Hepatocyte (in vitro differentiated cells): ENCODE results near the gene CCBE1. TPM values are rescaled to one million over a fixed set of nuclear protein-coding genes. Genes with fewer than 3 reads are reported as not detected.

Source experiments
- DNase-seq: peaks from one replicate; pipeline ENCODE4 v3.0.0-alpha.2; 2016; ENCODE audit warnings: low spot score
- H2AFZ ChIP-seq: fragments of 200-600 bp; sonication (generic); 2 replicates; pipeline ENCODE4 v1.6.0; 2016; ENCODE audit warnings: antibody characterized with exemption, mild to moderate bottlenecking
- H3K27ac ChIP-seq: fragments of 200-600 bp; sonication (generic); 2 replicates; pipeline ENCODE4 v1.5.1; 2016; ENCODE audit warnings: mild to moderate bottlenecking
- H3K27me3 ChIP-seq: fragments of 200-600 bp; sonication (generic); 2 replicates; pipeline ENCODE4 v1.6.1; 2016
- H3K36me3 ChIP-seq: fragments of 200-600 bp; sonication (generic); replicated peaks from 2 replicates; pipeline ENCODE4 v1.5.1; 2016; ENCODE audit warnings: low read depth; ENCODE audit not compliant: insufficient read depth
- H3K4me1 ChIP-seq: fragments of 200-600 bp; sonication (generic); 2 replicates; pipeline ENCODE4 v1.5.1; 2016; ENCODE audit warnings: mild to moderate bottlenecking, moderate library complexity; ENCODE audit not compliant: insufficient read depth
- H3K4me2 ChIP-seq: fragments of 200-600 bp; sonication (generic); 2 replicates; pipeline ENCODE4 v1.6.0; 2016
- H3K4me3 ChIP-seq: fragments of 200-600 bp; sonication (generic); 2 replicates; pipeline ENCODE4 v1.5.1; 2016; ENCODE audit warnings: mild to moderate bottlenecking
- H3K79me2 ChIP-seq: fragments of 200-600 bp; sonication (generic); 2 replicates; pipeline ENCODE4 v1.6.0; 2017; ENCODE audit warnings: mild to moderate bottlenecking
- H3K9me2 ChIP-seq: fragments of 200-600 bp; sonication (generic); replicated peaks from 2 replicates; pipeline ENCODE4 v1.6.0; 2017; ENCODE audit warnings: mild to moderate bottlenecking; ENCODE audit not compliant: insufficient read depth
- H3K9me3 ChIP-seq: fragments of 200-600 bp; sonication (generic); 2 replicates; pipeline ENCODE4 v1.5.1; 2016; ENCODE audit warnings: low read depth, mild to moderate bottlenecking
- H4K20me1 ChIP-seq: fragments of 200-600 bp; sonication (generic); 2 replicates; pipeline ENCODE4 v1.6.0; 2016; ENCODE audit warnings: mild to moderate bottlenecking; ENCODE audit not compliant: insufficient read depth, poor library complexity, severe bottlenecking
- CTCF ChIP-seq: fragments of 200-600 bp; sonication (generic); IDR thresholded peaks from 2 replicates; pipeline ENCODE4 v1.5.1; 2016; ENCODE audit warnings: antibody characterized with exemption, mild to moderate bottlenecking; ENCODE audit not compliant: poor library complexity
- EZH2 ChIP-seq: fragments of 200-600 bp; sonication (generic); IDR thresholded peaks from 2 replicates; pipeline ENCODE4 v1.6.1; 2016; ENCODE audit warnings: antibody characterized with exemption, mild to moderate bottlenecking, borderline replicate concordance
- EZH2phosphoT487 ChIP-seq: fragments of 200-600 bp; sonication (generic); IDR thresholded peaks from one replicate; pipeline ENCODE4 v1.6.1; 2018; ENCODE audit warnings: antibody characterized with exemption, mild to moderate bottlenecking, low read depth, moderate library complexity; ENCODE audit not compliant: unreplicated experiment, severe bottlenecking
- WGBS: methylation state at CpG from one replicate; pipeline ENCODE4 v1.1.6; 2016; ENCODE audit warnings: low lambda C conversion rate; ENCODE audit errors: missing lambda C conversion rate; 5-methylcytosine and 5-hydroxymethylcytosine counted together
- polyA plus RNA-seq: library from polyadenylated mRNA; unstranded; fragments of >200 nt; fragmentation: Nextera tagmentation; extraction: Ambion mirVana; gene quantifications from 2 replicates; pipeline ENCODE4 v1.2.1, GENCODE V29; 2016
- total RNA-seq: library from RNA; depleted of rRNA; stranded (reverse); fragments of >200 nt; gene quantifications from 2 replicates; pipeline ENCODE4 v1.2.3, GENCODE V29; 2014

Gene CCBE1
- total and polyA plus RNA-seq, 2 experiments from 2014 or later = 3.1 to 9.2 TPM

DNA sequence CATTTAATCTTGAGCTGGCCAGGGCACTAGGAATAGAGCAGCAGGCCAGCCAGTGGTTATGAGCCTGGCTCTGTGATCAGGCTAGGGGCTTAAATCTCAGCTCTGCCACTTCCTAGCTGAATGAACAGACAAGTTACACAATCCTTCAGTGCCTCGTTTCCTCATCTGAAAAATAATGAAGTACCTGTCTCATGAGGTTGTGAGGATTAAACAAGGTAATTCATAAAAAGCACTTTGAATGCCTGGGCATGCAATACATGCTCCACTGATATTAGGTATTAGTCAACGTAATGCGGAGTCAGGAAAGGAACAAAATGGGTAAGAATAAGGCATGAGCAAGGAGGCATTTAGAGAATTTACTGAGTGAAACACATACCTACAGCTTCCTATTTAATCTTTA is 100.2 kb downstream of the CCBE1 start:
- H3K27me3 ChIP-seq = no peaks in the 10 kb centered on the region
- whole genome bisulfite sequencing = 82% methylated on average over 3 of the region's 3 CpGs
- no peaks in the 10 kb centered on the region for H3K79me2 ChIP-seq

GRCh38 chr18:59593291-59593717 is 103.9 kb downstream of the CCBE1 start:
- Histone ChIP-seq H3K4me2 (no peak overlapping the region), H2AFZ (no peak overlapping the region), H3K9me3 (no peaks in the 10 kb centered on the region), H3K36me3 (no peaks in the 10 kb centered on the region), H3K9me2 (no peaks in the 10 kb centered on the region), H4K20me1 (no peaks in the 10 kb centered on the region), H3K27ac (no peak overlapping the region), H3K4me1 (no peaks in the 10 kb centered on the region), H3K4me3 (no peak overlapping the region), H3K79me2 (no peaks in the 10 kb centered on the region), H3K27me3 (no peaks in the 10 kb centered on the region)
- TF ChIP-seq CTCF (no peak), EZH2 (no peak), EZH2phosphoT487 (no peak)
- no peak for DNase-seq

More for the DNA sequence above, 100.2 kb downstream of the CCBE1 start:
- Histone ChIP-seq H3K4me2 (no peak overlapping the region), H3K9me2 (no peaks in the 10 kb centered on the region), H4K20me1 (no peaks in the 10 kb centered on the region), H3K9me3 (no peaks in the 10 kb centered on the region), H3K27ac (no peak overlapping the region), H2AFZ (no peak overlapping the region), H3K36me3 (no peaks in the 10 kb centered on the region), H3K4me3 (no peak overlapping the region), H3K4me1 (peaks cover 7% of the 10 kb centered on the region)
- DNase-seq = no peak
- TF ChIP-seq CTCF (no peak), EZH2phosphoT487 (no peak), EZH2 (no peak)

- Histone ChIP-seq H3K4me1 (no peaks in the 10 kb centered on the region), H4K20me1 (no peaks in the 10 kb centered on the region), H2AFZ (no peak overlapping the region), H3K27ac (no peak overlapping the region), H3K27me3 (no peaks in the 10 kb centered on the region), H3K9me3 (no peaks in the 10 kb centered on the region), H3K9me2 (no peaks in the 10 kb centered on the region), H3K36me3 (no peaks in the 10 kb centered on the region), H3K79me2 (no peaks in the 10 kb centered on the region), H3K4me3 (no peak overlapping the region), H3K4me2 (no peak overlapping the region)
- DNase-seq = no peak
- TF ChIP-seq CTCF = no peak
- no peak for TF ChIP-seq EZH2
- no peak for TF ChIP-seq EZH2phosphoT487
- WGBS = 95% methylated on average over 3 of the region's 3 CpGs
These were observed 104.6 kb downstream of the CCBE1 start for GRCh38 chr18:59592624-59593023.

- Histone ChIP-seq H3K27ac (no peak overlapping the region), H3K79me2 (no peaks in the 10 kb centered on the region), H3K9me2 (no peaks in the 10 kb centered on the region), H3K9me3 (no peaks in the 10 kb centered on the region), H3K36me3 (no peaks in the 10 kb centered on the region), H3K27me3 (peaks cover 19% of the 10 kb centered on the region), H2AFZ (no peak overlapping the region), H3K4me2 (no peak overlapping the region), H3K4me1 (no peaks in the 10 kb centered on the region), H3K4me3 (no peak overlapping the region), H4K20me1 (no peaks in the 10 kb centered on the region)
- DNase-seq = no peak
- WGBS = 92% methylated on average over 1 of the region's 1 CpG
- TF ChIP-seq CTCF (no peak), EZH2 (no peak), EZH2phosphoT487 (no peak)
These were observed 114.8 kb downstream of the CCBE1 start for GRCh38 chr18:59582395-59582794.
